ENCODE measurements around the gene NBDY. TPM values are rescaled to one million over a fixed set of nuclear protein-coding genes. Genes with fewer than 3 reads are reported as not detected.
A peak's percentile ranks its signal among the peaks of the same experiment; 100 is the strongest.

NBDY gene
- polyA plus RNA-seq, 1 donor (not counting 4 experiments of a cell fraction or from before 2014, with no cell fraction given): 41.1 TPM

DNA sequence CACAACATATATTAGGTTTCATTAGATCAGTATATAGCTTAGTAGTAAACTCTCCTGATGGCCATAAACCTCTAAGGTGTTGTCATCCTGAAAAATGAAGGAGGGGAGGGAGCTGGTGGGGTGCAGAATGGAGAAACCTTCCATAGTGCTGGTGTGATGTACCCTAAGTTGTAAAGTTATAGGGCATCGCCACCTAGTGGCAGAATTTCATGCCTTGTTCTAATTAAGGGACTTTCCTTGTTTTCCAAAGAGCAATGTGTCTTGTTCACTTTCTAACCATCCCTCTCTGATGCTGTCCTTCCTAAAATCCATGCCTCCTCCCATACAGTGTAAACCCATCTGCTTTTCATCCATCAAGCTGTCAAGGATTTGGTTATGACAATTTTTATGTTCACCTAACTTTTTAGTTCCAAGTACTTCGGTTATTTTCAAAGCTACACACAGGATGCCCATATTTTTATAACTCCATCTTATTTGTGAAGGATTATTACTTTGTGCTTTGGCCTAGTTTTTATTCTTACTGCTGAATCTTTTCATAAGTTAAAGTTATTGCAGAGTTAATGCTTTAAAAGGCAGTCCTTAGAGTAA lies 4.5 kb downstream of the NBDY start:
- no peak for DNase-seq (ENCODE audit: low read depth, low spot score)

DNA sequence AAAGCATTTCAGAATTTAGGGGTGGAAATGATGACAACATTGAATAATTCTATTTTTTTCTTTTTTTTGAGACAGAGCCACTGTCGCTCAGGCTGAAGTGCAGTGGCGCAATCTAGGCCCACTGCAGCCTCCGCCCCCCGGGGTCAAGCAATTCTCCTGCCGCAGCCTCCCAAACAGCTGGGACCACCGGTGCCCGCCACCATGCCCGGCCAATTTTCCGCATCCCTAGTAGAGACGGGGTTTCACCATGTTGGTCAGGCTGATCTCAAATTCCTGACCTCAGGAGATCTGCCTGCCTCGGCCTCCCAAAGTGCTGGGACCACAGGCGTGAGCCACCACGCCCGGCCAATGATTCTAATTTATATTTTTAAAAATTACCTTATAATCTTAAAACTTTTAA lies 7.2 kb downstream of the NBDY start:
- Histone ChIP-seq H3K9me3 (ENCODE audit: control insufficient read depth, low read depth, low read length) (no peaks in the 10 kb centered on the region), H3K4me2 (ENCODE audit: control insufficient read depth, extremely low read depth, insufficient read depth, low read depth, low read length) (no peak overlapping the region), H3K9ac (ENCODE audit: control insufficient read depth, extremely low read depth, insufficient read depth, low read length) (no peak overlapping the region), H3K9me1 (ENCODE audit: control insufficient read depth, extremely low read depth, insufficient read depth, low read length) (no peaks in the 10 kb centered on the region), H4K20me1 (ENCODE audit: control insufficient read depth, extremely low read depth, insufficient read depth, low read length) (no peaks in the 10 kb centered on the region), H3K27me3 (ENCODE audit: control insufficient read depth, extremely low read depth, insufficient read depth, low read length) (no peaks in the 10 kb centered on the region), H3K36me3 (ENCODE audit: control insufficient read depth in 2 of 2, extremely low read depth in 1 of 2, insufficient read depth in 2 of 2, low read length in 2 of 2) (no peaks in the 10 kb centered on the region), H2AFZ (ENCODE audit: control insufficient read depth, low read length) (no peak overlapping the region), H3K4me3 (ENCODE audit: control insufficient read depth in 2 of 3, extremely low read depth in 1 of 3, insufficient read depth in 2 of 3, low read depth in 1 of 3, low read length in 3 of 3) (no peak overlapping the region), H3K4me1 (ENCODE audit: control insufficient read depth, extremely low read depth, insufficient read depth, low read length) (peaks cover 5% of the 10 kb centered on the region), H3K27ac (ENCODE audit: control insufficient read depth, insufficient read depth, low read length) (no peak overlapping the region), H3K79me2 (ENCODE audit: control insufficient read depth, insufficient read depth, low read length) (peaks cover 36% of the 10 kb centered on the region)
- TF ChIP-seq, protein P1, sequence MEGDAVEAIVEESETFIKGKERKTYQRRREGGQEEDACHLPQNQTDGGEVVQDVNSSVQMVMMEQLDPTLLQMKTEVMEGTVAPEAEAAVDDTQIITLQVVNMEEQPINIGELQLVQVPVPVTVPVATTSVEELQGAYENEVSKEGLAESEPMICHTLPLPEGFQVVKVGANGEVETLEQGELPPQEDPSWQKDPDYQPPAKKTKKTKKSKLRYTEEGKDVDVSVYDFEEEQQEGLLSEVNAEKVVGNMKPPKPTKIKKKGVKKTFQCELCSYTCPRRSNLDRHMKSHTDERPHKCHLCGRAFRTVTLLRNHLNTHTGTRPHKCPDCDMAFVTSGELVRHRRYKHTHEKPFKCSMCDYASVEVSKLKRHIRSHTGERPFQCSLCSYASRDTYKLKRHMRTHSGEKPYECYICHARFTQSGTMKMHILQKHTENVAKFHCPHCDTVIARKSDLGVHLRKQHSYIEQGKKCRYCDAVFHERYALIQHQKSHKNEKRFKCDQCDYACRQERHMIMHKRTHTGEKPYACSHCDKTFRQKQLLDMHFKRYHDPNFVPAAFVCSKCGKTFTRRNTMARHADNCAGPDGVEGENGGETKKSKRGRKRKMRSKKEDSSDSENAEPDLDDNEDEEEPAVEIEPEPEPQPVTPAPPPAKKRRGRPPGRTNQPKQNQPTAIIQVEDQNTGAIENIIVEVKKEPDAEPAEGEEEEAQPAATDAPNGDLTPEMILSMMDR (optimal IDR thresholded peaks at IDR 0.05 in 1 of 3, IDR thresholded peaks at IDR 0.05 in 1 of 3, conservative IDR thresholded peaks at IDR 0.05 in 1 of 3; ENCODE audit: extremely low read depth in 1 of 3, insufficient read depth in 2 of 3, low read length in 3 of 3): no peak
- no peak for TF ChIP-seq EZH2 (IDR thresholded peaks at IDR 0.05; ENCODE audit: low read length)
- DNase-seq (ENCODE audit: low read depth, low spot score) (no peak), FAIRE-seq (no peak)
- dilution Hi-C loops (cut with MboI; ENCODE audit: extremely low pct_ligation_motif_present, low sequenced_read_pairs): no loop called here

More for the DNA sequence above, 4.5 kb downstream of the NBDY start:
- Histone ChIP-seq H3K36me3 (ENCODE audit: control insufficient read depth in 2 of 2, extremely low read depth in 1 of 2, insufficient read depth in 2 of 2, low read length in 2 of 2) (no peaks in the 10 kb centered on the region), H3K9me1 (ENCODE audit: control insufficient read depth, extremely low read depth, insufficient read depth, low read length) (no peaks in the 10 kb centered on the region), H3K9me3 (ENCODE audit: control insufficient read depth, low read depth, low read length) (no peaks in the 10 kb centered on the region), H3K79me2 (ENCODE audit: control insufficient read depth, insufficient read depth, low read length) (peaks cover 40% of the 10 kb centered on the region), H3K9ac (ENCODE audit: control insufficient read depth, extremely low read depth, insufficient read depth, low read length) (no peak overlapping the region), H3K27ac (ENCODE audit: control insufficient read depth, insufficient read depth, low read length) (no peak overlapping the region), H2AFZ (ENCODE audit: control insufficient read depth, low read length) (no peak overlapping the region), H3K4me3 (ENCODE audit: control insufficient read depth in 2 of 3, extremely low read depth in 1 of 3, insufficient read depth in 2 of 3, low read depth in 1 of 3, low read length in 3 of 3) (no peak overlapping the region), H3K4me2 (ENCODE audit: control insufficient read depth, extremely low read depth, insufficient read depth, low read depth, low read length) (no peak overlapping the region), H4K20me1 (ENCODE audit: control insufficient read depth, extremely low read depth, insufficient read depth, low read length) (no peaks in the 10 kb centered on the region), H3K27me3 (ENCODE audit: control insufficient read depth, extremely low read depth, insufficient read depth, low read length) (no peaks in the 10 kb centered on the region), H3K4me1 (ENCODE audit: control insufficient read depth, extremely low read depth, insufficient read depth, low read length) (peaks cover 4% of the 10 kb centered on the region)
- peak; percentile 55 for FAIRE-seq
- dilution Hi-C loops (cut with MboI; ENCODE audit: extremely low pct_ligation_motif_present, low sequenced_read_pairs): no loop called here
- TF ChIP-seq, protein P1 (optimal IDR thresholded peaks at IDR 0.05 in 1 of 3, IDR thresholded peaks at IDR 0.05 in 1 of 3, conservative IDR thresholded peaks at IDR 0.05 in 1 of 3; ENCODE audit: extremely low read depth in 1 of 3, insufficient read depth in 2 of 3, low read length in 3 of 3): peak; percentile 39 to 63 (median 62)
- TF ChIP-seq EZH2 (IDR thresholded peaks at IDR 0.05; ENCODE audit: low read length): no peak

Measured in keratinocyte (primary cell).